ENCODE data around the gene KAZALD1.
A peak's percentile ranks its signal among the peaks of the same experiment; 100 is the strongest.

KAZALD1 gene

GRCh38 chr10:101061624-101062231 lies at the start of gene KAZALD1:
Gene KAZALD1 (plus strand): TSS chr10:101061989. CDS start chr10:101062593, 604 bp downstream.
- DNase-seq (ENCODE audit: low read depth, low spot score), result no peak

GRCh38 chr10:101012525-101013364 lies 49.0 kb upstream of the KAZALD1 start:
- peak; percentile 80 for DNase-seq (ENCODE audit: low read depth, low spot score)

- no peak for DNase-seq (ENCODE audit: low read depth, low spot score)
These were observed 48.4 kb upstream of the KAZALD1 start for GRCh38 chr10:101013365-101013825.

GRCh38 chr10:101014230-101014884 lies 47.4 kb upstream of the KAZALD1 start:
- no peak for DNase-seq (ENCODE audit: low read depth, low spot score)

GRCh38 chr10:101014966-101015581 lies 46.7 kb upstream of the KAZALD1 start:
- DNase-seq (ENCODE audit: low read depth, low spot score), result no peak

GRCh38 chr10:101015582-101015973 lies 46.2 kb upstream of the KAZALD1 start:
- no peak for DNase-seq (ENCODE audit: low read depth, low spot score)

- DNase-seq (ENCODE audit: low read depth, low spot score), result no peak
These were observed 45.0 kb upstream of the KAZALD1 start for GRCh38 chr10:101016814-101017213.

GRCh38 chr10:101018118-101018599 lies 43.6 kb upstream of the KAZALD1 start:
- DNase-seq (ENCODE audit: low read depth, low spot score), result no peak

- peak; percentile 84 for DNase-seq (ENCODE audit: low read depth, low spot score)
These were observed 43.0 kb upstream of the KAZALD1 start for GRCh38 chr10:101018600-101019439.

GRCh38 chr10:101019440-101019703 lies 42.4 kb upstream of the KAZALD1 start:
- no peak for DNase-seq (ENCODE audit: low read depth, low spot score)

- DNase-seq (ENCODE audit: low read depth, low spot score), result no peak
These were observed 41.2 kb upstream of the KAZALD1 start for GRCh38 chr10:101020427-101021075.

- no peak for DNase-seq (ENCODE audit: low read depth, low spot score)
These were observed 40.5 kb upstream of the KAZALD1 start for GRCh38 chr10:101021239-101021638.

- no peak for DNase-seq (ENCODE audit: low read depth, low spot score)
These were observed 40.0 kb upstream of the KAZALD1 start for GRCh38 chr10:101021692-101022251.

GRCh38 chr10:101022967-101023705 lies 38.7 kb upstream of the KAZALD1 start:
- DNase-seq (ENCODE audit: low read depth, low spot score), result no peak

GRCh38 chr10:101027106-101027720 lies 34.6 kb upstream of the KAZALD1 start:
- no peak for DNase-seq (ENCODE audit: low read depth, low spot score)

GRCh38 chr10:101028446-101029337 lies 33.1 kb upstream of the KAZALD1 start:
- no peak for DNase-seq (ENCODE audit: low read depth, low spot score)

- DNase-seq (ENCODE audit: low read depth, low spot score), result no peak
These were observed 32.1 kb upstream of the KAZALD1 start for GRCh38 chr10:101029520-101030295.
